ENCODE measurements around the gene ACSM4.
"Not testable (repeated sequence)": the region's sequence is repeated elsewhere in the genome, so short reads cannot be mapped to it uniquely, and the experiment has no call there.

ACSM4 gene

GRCh38 chr12:7303772-7304171 lies at the start of gene ACSM4:
ACSM4 (plus strand) TSS chr12:7304072; CDS start chr12:7304332, 260 bp downstream.
- DNase-seq (ENCODE audit: low spot score), result no peak

GRCh38 chr12:7259060-7259459 lies 44.8 kb upstream of the ACSM4 start:
- DNase-seq (ENCODE audit: low spot score), result no peak

- no peak for DNase-seq (ENCODE audit: low spot score)
These were observed 39.3 kb upstream of the ACSM4 start for GRCh38 chr12:7264538-7264937.

DNA sequence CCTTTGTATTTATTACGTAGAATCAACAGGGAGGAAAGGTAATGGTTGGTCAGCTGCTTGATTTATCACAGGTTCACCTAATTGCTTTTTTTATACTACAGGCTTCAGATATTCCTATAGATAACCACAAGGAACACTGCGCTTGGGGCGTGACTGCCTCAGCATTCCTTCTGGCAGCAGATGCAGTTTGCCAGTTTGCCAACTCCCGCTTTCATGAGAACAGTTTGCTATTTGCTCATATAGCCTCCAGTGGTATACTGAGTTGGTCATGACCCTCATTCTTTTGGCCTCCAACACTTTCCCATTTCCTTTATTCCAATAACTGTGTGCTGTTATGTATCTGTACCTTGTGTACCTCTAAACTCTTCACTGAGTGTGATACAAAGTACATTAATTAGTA lies 38.6 kb upstream of the ACSM4 start:
- no peak for DNase-seq (ENCODE audit: low spot score)

DNA sequence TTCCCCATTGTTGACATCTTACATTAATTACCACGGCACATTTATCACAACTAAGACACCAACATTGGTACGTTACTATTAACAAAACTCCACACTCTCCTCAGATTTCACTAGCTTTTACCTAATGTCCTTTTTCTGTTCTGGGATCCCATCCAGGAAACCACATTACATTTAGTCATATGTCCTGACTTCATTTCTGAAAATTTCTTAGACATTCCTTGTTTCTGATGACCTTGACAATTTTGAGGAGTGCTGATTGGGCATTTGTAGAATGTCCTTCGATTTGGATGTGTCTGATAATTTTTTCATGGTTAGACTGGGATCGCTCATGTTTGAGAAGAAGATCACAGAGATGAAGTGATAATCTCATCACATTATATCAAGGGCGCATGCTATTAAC lies 34.6 kb upstream of the ACSM4 start:
- DNase-seq (ENCODE audit: low spot score), result no peak

DNA sequence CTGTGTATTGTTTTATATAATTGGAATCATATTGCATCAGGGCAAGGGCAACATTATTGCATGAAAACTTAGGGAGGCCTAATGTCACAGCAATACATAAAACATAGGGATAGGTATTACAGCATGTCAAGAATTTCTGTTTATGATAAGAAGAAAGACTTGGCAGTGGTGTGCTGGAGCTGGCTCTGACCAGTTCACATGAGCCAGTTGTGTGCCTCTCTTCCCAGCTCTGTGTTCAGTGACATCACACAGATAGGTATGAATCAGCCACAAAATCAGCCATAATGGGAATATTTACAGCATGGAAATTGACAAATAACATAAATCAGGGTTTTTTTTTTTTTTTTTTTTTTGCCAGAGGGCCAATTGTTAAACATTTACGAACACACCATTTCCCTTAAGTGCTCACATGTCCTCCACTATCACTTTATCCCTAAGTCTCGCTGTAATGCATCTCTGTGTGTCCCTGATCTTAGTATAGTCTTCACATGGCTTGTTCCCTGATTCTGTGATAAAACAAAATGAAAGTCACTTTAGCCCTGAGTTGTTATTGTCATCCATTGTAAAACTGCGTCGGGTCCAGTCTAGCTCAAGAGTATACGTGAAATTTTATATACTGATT lies 31.9 kb upstream of the ACSM4 start:
- DNase-seq (ENCODE audit: low spot score), result no peak

DNA sequence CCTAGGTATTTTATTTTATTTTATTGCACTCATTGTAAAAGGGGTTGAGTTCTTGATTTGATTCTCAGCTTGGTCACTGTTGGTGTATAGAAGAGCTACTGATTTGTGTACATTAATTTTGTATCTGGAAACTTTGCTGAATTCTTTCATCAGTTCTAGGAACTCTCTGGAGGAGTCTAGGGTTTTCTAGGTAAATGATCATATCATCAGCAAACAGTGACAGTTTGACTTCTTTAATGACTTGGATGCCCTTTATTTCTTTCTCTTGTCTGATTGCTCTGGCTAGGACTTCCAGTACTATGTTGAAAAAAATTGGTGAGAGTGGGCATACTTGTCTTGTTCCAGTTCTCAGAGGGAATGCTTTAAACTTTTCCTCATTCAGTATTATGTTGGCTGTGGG lies 28.4 kb upstream of the ACSM4 start:
- not testable (repeated sequence) for DNase-seq (ENCODE audit: low spot score)

- no peak for DNase-seq (ENCODE audit: low spot score)
These were observed 21.0 kb upstream of the ACSM4 start for GRCh38 chr12:7282844-7283243.

GRCh38 chr12:7289743-7290142 lies 14.1 kb upstream of the ACSM4 start:
- DNase-seq (ENCODE audit: low spot score), result no peak

GRCh38 chr12:7290588-7290987 lies 13.3 kb upstream of the ACSM4 start:
- not testable (repeated sequence) for DNase-seq (ENCODE audit: low spot score)

GRCh38 chr12:7292300-7292699 lies 11.6 kb upstream of the ACSM4 start:
- no peak for DNase-seq (ENCODE audit: low spot score)

- no peak for DNase-seq (ENCODE audit: low spot score)
These were observed 10.2 kb upstream of the ACSM4 start for GRCh38 chr12:7293670-7294069.

DNA sequence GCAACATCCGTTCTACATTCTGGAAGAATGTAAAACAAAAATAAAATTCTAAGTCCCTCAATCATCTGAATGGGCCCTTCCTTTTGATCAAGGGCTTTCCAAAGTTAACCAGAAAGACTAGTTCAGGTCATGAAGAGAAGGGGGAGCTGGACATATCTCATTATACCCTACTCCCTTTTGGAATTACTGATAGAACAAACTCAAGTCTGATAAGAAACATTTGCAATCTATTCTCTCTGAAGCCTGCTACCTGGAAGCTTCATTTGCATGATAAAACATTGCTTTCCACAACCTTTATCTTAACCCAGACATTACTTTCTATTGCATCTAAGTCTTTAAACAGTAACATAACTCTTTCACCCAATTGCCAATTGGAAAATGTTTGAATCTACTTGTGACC lies 8.3 kb upstream of the ACSM4 start:
- DNase-seq (ENCODE audit: low spot score), result no peak

GRCh38 chr12:7297865-7298264 lies 6.0 kb upstream of the ACSM4 start:
- no peak for DNase-seq (ENCODE audit: low spot score)

DNA sequence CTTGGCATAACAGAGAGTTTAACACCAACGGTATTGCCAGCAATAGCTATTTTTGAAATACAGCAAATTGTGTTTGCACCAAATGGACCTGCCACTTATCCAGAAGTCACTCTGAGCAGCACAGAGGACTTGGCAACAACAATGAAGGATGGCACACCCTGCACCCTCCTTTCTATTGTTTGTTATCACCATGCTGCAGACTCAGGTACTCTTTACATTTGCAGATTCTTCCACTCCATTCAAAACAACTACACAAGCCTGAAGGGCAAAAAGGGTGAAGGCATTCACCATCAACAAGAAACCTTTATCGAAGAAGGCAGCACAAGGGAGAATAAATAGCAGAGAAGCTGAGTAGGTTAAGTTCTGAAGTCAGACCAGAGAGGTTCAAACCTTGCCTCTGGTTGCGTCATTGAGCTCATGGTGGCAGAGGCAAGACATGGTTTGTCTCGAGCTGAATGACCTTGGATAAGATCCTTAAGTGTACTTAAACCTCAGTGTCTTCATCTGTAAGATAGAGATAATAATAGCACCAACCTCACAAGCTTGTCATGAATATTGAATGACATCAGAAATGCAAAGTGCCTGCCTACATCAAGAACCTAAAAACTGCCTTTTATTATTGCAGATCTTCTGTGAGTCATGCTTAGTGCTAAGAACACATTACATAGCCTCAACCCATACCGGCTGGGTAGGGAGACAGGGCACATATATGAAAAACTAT lies 1.4 kb upstream of the ACSM4 start:
- no peak for DNase-seq (ENCODE audit: low spot score)

DNA sequence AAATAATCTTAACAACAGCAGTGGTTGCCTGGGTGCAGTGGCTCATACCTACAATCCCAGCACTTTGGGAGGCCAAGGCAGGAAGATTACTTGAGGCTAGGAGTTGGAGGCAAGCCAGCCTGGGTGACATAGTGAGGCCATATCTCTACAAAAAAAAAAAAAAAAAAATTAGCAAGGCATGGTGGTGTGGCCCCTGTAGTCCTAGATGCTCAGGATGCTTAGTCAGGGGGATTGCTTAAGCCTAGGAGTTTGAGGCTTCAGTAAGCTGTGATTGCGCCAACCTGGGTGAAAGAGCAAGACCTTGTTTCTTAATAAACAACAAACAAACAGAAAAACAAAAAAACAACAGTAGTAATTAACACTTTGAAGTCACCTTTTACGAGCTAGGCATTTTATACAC lies 642 bp upstream of the ACSM4 start:
- no peak for DNase-seq (ENCODE audit: low spot score)

GRCh38 chr12:7304456-7304855 lies 584 bp downstream of the ACSM4 start:
- DNase-seq (ENCODE audit: low spot score), result no peak

DNA sequence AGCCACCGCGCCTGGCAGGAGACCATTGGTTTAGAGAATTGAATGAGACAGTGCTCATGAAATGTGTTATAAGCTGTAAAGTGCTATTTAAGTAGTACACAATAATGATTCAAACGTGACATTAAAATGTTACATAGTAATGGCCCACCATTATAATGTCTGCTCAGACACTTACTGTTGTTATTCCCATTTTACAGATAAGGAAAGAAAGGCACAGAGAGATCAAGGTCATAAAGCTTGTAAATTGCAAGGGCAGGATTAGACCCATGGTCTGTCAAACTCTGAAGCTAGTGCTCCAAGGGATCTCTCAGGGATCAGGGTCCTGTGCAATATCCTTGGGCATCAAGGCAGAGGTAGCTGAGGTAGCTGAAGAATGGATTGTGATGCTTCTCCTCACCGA lies 6.2 kb downstream of the ACSM4 start:
- DNase-seq (ENCODE audit: low spot score), result no peak

DNA sequence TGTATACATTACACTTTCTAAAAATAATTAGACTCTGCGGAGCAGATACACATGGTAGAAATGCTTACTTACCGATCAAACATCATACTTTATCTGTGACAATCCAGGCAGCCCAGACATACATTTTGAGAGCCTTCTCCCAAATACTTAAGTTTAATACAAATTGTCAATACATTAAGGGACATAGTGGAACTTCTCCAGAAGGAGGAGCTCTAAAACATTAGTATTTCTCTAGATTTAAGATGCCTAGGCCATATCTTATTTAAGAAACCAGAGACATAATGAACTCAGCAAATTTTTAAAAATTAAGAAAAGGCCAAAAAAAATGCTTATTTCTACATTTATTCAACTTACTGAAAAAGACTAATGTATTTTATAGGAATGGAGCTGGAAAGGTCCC lies 16.1 kb downstream of the ACSM4 start:
- DNase-seq (ENCODE audit: low spot score), result no peak

DNA sequence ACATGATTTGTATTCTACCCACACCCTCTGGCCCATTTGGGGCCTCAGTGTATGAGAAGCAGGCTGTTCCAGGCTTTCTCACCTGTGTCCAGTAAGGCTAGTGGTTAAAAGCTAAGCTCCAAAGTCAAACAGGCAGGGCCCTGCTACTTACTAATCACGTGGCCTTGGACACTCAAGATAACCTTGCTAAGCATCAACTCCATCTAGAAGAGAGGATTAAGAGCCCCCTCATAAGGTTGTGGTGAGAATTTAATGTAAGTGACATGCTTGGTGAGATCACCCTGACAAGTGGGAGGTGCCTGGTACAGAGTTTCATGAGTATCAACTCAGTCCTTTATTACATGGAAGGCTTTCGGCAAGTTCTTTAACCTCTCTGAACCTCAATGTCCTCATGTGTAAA lies 17.8 kb downstream of the ACSM4 start:
- no peak for DNase-seq (ENCODE audit: low spot score)

- DNase-seq (ENCODE audit: low spot score), result no peak
These were observed 18.7 kb downstream of the ACSM4 start for GRCh38 chr12:7322599-7322998.

DNA sequence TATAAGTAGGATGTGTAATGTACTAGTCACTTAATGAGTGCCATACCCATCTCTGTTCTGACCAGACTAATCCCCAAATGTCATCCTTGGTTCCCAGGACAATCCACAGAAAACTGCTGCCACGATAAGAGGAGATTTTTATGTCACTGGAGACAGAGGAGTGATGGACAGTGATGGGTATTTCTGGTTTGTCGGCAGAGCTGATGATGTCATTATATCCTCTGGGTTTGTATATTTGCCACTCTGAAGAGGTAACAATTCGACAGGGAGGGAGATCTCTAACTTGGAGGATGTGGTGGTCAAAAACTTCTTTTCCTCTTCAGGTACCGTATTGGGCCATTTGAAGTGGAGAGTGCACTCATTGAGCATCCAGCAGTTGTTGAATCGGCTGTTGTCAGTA lies 20.3 kb downstream of the ACSM4 start:
- DNase-seq (ENCODE audit: low spot score), result no peak

DNA sequence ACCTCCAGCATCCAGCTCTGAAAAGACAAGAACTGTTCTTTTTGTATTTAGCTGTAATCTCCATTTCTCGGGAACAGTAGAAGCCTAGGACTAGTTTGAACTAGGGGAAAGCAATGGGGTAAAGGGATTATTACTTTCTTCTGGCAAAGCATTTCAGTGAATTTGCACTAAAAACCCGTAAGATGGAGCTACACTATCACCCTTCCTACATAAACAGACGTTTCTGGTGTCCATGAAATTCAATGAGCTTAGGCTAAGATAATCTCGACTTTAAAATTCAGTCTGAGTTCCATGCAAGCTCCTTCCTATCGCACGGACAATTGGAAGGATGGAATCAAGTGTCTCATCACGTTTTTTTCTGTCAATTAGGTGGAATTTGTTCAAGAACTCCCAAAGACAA lies 24.0 kb downstream of the ACSM4 start:
- no peak for DNase-seq (ENCODE audit: low spot score)

DNA sequence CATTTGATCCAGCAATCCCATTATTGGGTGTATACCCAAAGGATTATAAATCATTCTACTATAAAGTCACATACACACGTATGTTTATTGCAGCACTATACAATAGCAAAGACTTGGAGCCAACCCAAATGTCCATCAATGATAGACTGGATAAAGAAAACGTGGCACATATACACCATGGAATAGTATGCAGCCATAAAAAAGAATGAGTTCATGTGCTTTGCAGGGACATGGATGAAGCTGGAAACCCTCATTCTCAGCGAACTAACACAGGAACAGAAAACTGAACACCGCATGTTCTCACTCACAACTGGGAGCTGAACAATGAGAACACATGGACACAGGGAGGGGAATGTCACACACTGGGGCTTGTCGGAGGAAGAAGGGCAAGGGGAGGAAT lies 33.9 kb downstream of the ACSM4 start:
- not testable (repeated sequence) for DNase-seq (ENCODE audit: low spot score)

Data from LoVo (cell line).